K562 (cell line): ENCODE data around the gene USF2. TPM values are rescaled to one million over a fixed set of nuclear protein-coding genes. Genes with fewer than 3 reads are reported as not detected.

Experiments used
- ATAC-seq: fragments of 200-7000 bp; cut with Tn5 transposase; 3 replicates; pipeline ENCODE4 v1.9.1; 2020; ENCODE audit warnings: moderate library complexity
- BruUV-seq: library from RNA; stranded (reverse); fragments of 400-500 nt; replicated peaks from 2 replicates; lab custom pipeline; 2021; lab: Mats Ljungman, UMichigan
- CTCF ChIA-PET: fragments of 300-600 bp; formaldehyde crosslinking; extraction: SDS; loops from one replicate; lab custom pipeline; 2021; ENCODE audit warnings: low intra/inter-chr PET ratio; lab: Yijun Ruan, JAX
- POLR2A ChIA-PET: fragments of 300-600, 350-650 bp; sonication (Branson Sonifier 250); formaldehyde crosslinking; extraction: SDS; loops from one replicate; lab custom pipeline; 2021; ENCODE audit warnings: antibody characterized with exemption, inconsistent platforms; lab: Yijun Ruan, JAX
- DNase-seq, 4 experiments: peaks; one replicate each; pipeline versions ENCODE4 v3.0.0 to v3.0.0-alpha.2; 2011 to 2018; ENCODE audit warnings: low spot score in 3 of 4, mixed read lengths in 3 of 4; ENCODE audit errors: extremely low read depth in 1 of 4
- FAIRE-seq: peaks from 2 replicates; lab custom pipeline; 2011; peaks lifted over from hg19 to GRCh38; lab: Jason Lieb, UNC
- H2AFZ ChIP-seq: 2 replicates; pipeline ENCODE4 v1.6.0; 2011; ENCODE audit warnings: low read depth, low read length, control low read depth, inconsistent platforms
- H3K27ac ChIP-seq: fragments of 200-600 bp; 3 replicates; pipeline ENCODE4 v1.8.0; 2011; ENCODE audit warnings: low read depth, mild to moderate bottlenecking, control low read depth, inconsistent platforms, low read length, moderate library complexity, mixed read lengths; ENCODE audit errors: extremely low read depth
- H3K27me3 ChIP-seq, 2 experiments: fragments of 300-600 bp in 1 of 2; 2 replicates in 1 of 2; 3 replicates in 1 of 2; pipeline versions ENCODE4 v1.6.0 to v1.8.0; 2011; ENCODE audit warnings: inconsistent platforms in 2 of 2, low read length in 2 of 2, mild to moderate bottlenecking in 1 of 2, mixed read lengths in 1 of 2, moderate library complexity in 1 of 2; ENCODE audit not compliant: control insufficient read depth in 2 of 2, insufficient read depth in 2 of 2
- H3K36me3 ChIP-seq: fragments of 300-600 bp; 3 replicates; pipeline ENCODE4 v1.8.0; 2011; ENCODE audit warnings: mild to moderate bottlenecking, low read length, inconsistent platforms; ENCODE audit not compliant: control insufficient read depth, insufficient read depth
- H3K4me1 ChIP-seq, 2 experiments: fragments of 200-600 bp in 1 of 2; replicated peaks in 1 of 2; 2 replicates in 1 of 2; 3 replicates in 1 of 2; pipeline versions ENCODE4 v1.5.1 to v1.8.0; 2011; ENCODE audit warnings: inconsistent platforms in 2 of 2, low read length in 2 of 2, mild to moderate bottlenecking in 1 of 2, mixed read lengths in 1 of 2, moderate library complexity in 1 of 2; ENCODE audit not compliant: control insufficient read depth in 2 of 2, insufficient read depth in 2 of 2
- H3K4me2 ChIP-seq: 2 replicates; pipeline ENCODE4 v1.6.1; 2011; ENCODE audit warnings: low read length, control low read depth, inconsistent platforms, mixed read lengths; ENCODE audit not compliant: insufficient read depth
- H3K4me3 ChIP-seq: fragments of 200-600 bp; sonication (generic), shearing (Covaris generic); 2 replicates; pipeline ENCODE4 v1.5.1; 2016; ENCODE audit warnings: control low read depth, inconsistent platforms
- H3K79me2 ChIP-seq: fragments of 200-600 bp; 3 replicates; pipeline ENCODE4 v1.8.0; 2011; ENCODE audit warnings: low read length, inconsistent platforms; ENCODE audit not compliant: control insufficient read depth, insufficient read depth
- H3K9ac ChIP-seq, 2 experiments: 2 replicates each; pipeline versions ENCODE4 v1.6.0 to v1.6.1; 2011; ENCODE audit warnings: low read depth in 2 of 2, low read length in 2 of 2, control low read depth in 1 of 2, inconsistent platforms in 1 of 2, mild to moderate bottlenecking in 1 of 2, mixed read lengths in 1 of 2; ENCODE audit not compliant: insufficient read depth in 1 of 2
- H3K9me1 ChIP-seq: one replicate; pipeline ENCODE4 v1.6.0; 2011; ENCODE audit warnings: inconsistent platforms, mild to moderate bottlenecking, low read length, moderate library complexity; ENCODE audit not compliant: control insufficient read depth, insufficient read depth
- H3K9me3 ChIP-seq: replicated peaks from 2 replicates; pipeline ENCODE4 v1.5.1; 2011; ENCODE audit warnings: low read depth, low read length, inconsistent platforms; ENCODE audit not compliant: control insufficient read depth, insufficient read depth
- H4K20me1 ChIP-seq: replicated peaks from 2 replicates; pipeline ENCODE4 v1.6.1; 2011; ENCODE audit warnings: low read length, inconsistent platforms, mixed read lengths; ENCODE audit not compliant: control insufficient read depth, insufficient read depth
- ELF2 ChIP-seq: fragments of 250-450 bp; sonication (Bioruptor Pico); IDR thresholded peaks from 2 replicates; pipeline ENCODE4 v1.5.0; 2021; ENCODE audit warnings: mild to moderate bottlenecking
- HDAC6 ChIP-seq: IDR thresholded peaks from 2 replicates; pipeline ENCODE4 v1.6.1; 2012; ENCODE audit warnings: low read depth, mild to moderate bottlenecking, control low read depth, inconsistent platforms, low read length, moderate library complexity
- KLF16 ChIP-seq: IDR thresholded peaks from 2 replicates; pipeline ENCODE4 v1.6.1; 2016; ENCODE audit warnings: antibody characterized with exemption
- PRPF4 ChIP-seq: fragments of 200-400 bp; formaldehyde crosslinking; IDR thresholded peaks from one replicate; pipeline ENCODE4 v1.6.1; 2017; ENCODE audit warnings: low read length, low read depth, mild to moderate bottlenecking; ENCODE audit not compliant: insufficient read depth, poor library complexity, severe bottlenecking
- SIN3A ChIP-seq, 2 experiments: fragments of 150-350 bp in 1 of 2; IDR thresholded peaks; 2 replicates each; pipeline ENCODE4 v1.6.1; 2011 to 2016; ENCODE audit warnings: borderline replicate concordance in 2 of 2, low read depth in 2 of 2, low read length in 2 of 2, mild to moderate bottlenecking in 2 of 2, moderate library complexity in 2 of 2; ENCODE audit not compliant: control insufficient read depth in 1 of 2
- SIRT6 ChIP-seq: IDR thresholded peaks from one replicate; pipeline ENCODE4 v1.6.1; 2012; ENCODE audit warnings: low read depth, mild to moderate bottlenecking, control low read depth, inconsistent platforms, low read length, moderate library complexity
- ZBTB7A ChIP-seq: IDR thresholded peaks from 2 replicates; pipeline ENCODE4 v1.6.1; 2011; ENCODE audit warnings: low read depth, mild to moderate bottlenecking, low read length, moderate library complexity, borderline replicate concordance; ENCODE audit not compliant: control insufficient read depth
- whole genome bisulfite sequencing: fragments of 100-300 bp; shearing (Covaris generic); methylation state at CpG from one replicate; pipeline ENCODE4 v1.1.6; 2016; ENCODE audit warnings: low coverage, mixed read lengths; ENCODE audit not compliant: insufficient coverage; ENCODE audit errors: missing lambda C conversion rate; 5-methylcytosine and 5-hydroxymethylcytosine counted together
- in situ Hi-C: fragments of 300-500 bp; cut with MboI; formaldehyde crosslinking; loops from 4 replicates; pipeline ENCODE4 v1.15.0; 2018; ENCODE audit warnings: inconsistent platforms, mixed read lengths
- intact Hi-C: fragments of 100-400 bp; cut with micrococcal nuclease; formaldehyde crosslinking; loops from 2 replicates; pipeline ENCODE4 v1.14.2; 2022
- polyA plus RNA-seq, 8 experiments: library from polyadenylated mRNA; depleted of rRNA in 4 of 8; stranded (reverse) in 5 of 8; unstranded in 3 of 8; fragments of >200 nt; fragmentation: Nextera tagmentation in 2 of 8; fragmentation: Illumina TruSeq in 1 of 8; extraction: Ambion mirVana in 2 of 8; extraction: Trizol in 1 of 8; gene quantifications; 2 replicates each; pipeline versions ENCODE4 v1.2.1 to v1.2.3, GENCODE V29; 2011 to 2014; ENCODE audit warnings: inconsistent platforms in 1 of 8, missing spikeins in 1 of 8
- total RNA-seq, 7 experiments: library from RNA; depleted of rRNA in 6 of 7; stranded (reverse); fragments of >200 nt in 6 of 7; fragmentation: Illumina TruSeq in 2 of 7; extraction: Trizol in 2 of 7; gene quantifications; 2 replicates each; pipeline versions ENCODE4 v1.2.1 to v1.2.3, GENCODE V29; 2011 to 2021; ENCODE audit warnings: low replicate concordance in 1 of 7
- TF ChIP-seq, protein P1 (sequence below): fragments of 250-450 bp; sonication (Bioruptor Pico); IDR thresholded peaks from 2 replicates; pipeline ENCODE4 v1.5.0; 2020; ENCODE audit warnings: mild to moderate bottlenecking
- TF ChIP-seq, protein P2 (sequence below), 2 experiments: fragments of 450-650 bp; IDR thresholded peaks; 2 replicates each; pipeline ENCODE4 v1.6.1; 2018; ENCODE audit warnings: mild to moderate bottlenecking in 2 of 2, low read depth in 1 of 2; ENCODE audit not compliant: partially characterized antibody in 2 of 2

Gene USF2
- total and polyA plus RNA-seq, 9 of the 15 experiments (the other 6 are each of a cell fraction or from before 2014, with no cell fraction given): 0.27 to 93.7 (median 58.4) TPM

DNA sequence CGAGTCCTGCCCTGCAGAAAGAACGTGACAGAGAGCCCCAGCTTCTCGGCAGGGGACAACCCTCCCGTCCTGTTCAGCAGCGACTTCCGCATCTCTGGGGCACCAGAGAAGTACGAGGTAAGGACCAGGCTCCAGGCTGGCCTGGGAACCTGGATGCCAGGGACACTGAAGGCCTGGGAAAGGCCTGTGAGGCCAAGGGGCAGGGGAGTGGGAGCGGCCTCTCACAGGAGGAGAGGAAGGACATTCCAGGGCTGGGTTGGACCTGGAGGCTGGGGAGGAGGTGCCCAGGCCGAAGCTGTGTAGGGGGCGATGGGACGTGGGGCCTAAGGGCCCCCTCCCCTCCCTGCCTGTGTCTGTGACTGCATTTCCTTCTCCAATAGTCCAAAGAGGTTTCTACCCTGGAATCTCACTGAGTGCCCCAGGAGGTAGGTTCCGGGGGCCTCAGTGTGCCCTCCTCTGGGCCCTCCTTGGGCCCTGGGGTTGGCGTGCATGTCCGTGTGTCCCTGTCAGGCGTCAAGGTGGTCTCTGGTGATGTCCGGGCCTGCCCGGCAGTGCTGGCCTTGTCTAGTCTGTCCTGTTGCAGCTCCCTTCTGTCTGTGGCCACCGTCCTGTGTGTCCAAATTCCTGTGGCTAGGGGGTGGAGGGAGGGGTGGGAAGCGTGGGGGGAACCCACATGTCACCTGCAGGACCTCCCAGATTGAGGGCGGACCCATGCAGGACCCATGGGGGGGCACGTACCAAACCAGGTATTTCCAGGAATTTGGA, 43.3 kb downstream of the USF2 start:
- no peak overlapping the region for H3K27ac ChIP-seq
- TF ChIP-seq ELF2 (CRISPR knock-in tag): no peak
- no peak for TF ChIP-seq KLF16
- TF ChIP-seq SIN3A (IDR thresholded peaks at IDR 0.05; ENCODE audit: borderline replicate concordance in 2 of 2, control insufficient read depth in 1 of 2, low read depth in 2 of 2, low read length in 2 of 2): no peak
- no peak for TF ChIP-seq PRPF4
- no peak for TF ChIP-seq SIRT6
- no peak for TF ChIP-seq ZBTB7A
- TF ChIP-seq, protein P1, sequence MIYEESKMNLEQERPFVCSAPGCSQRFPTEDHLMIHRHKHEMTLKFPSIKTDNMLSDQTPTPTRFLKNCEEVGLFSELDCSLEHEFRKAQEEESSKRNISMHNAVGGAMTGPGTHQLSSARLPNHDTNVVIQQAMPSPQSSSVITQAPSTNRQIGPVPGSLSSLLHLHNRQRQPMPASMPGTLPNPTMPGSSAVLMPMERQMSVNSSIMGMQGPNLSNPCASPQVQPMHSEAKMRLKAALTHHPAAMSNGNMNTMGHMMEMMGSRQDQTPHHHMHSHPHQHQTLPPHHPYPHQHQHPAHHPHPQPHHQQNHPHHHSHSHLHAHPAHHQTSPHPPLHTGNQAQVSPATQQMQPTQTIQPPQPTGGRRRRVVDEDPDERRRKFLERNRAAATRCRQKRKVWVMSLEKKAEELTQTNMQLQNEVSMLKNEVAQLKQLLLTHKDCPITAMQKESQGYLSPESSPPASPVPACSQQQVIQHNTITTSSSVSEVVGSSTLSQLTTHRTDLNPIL (CRISPR knock-in tag): no peak
- TF ChIP-seq, protein P2, sequence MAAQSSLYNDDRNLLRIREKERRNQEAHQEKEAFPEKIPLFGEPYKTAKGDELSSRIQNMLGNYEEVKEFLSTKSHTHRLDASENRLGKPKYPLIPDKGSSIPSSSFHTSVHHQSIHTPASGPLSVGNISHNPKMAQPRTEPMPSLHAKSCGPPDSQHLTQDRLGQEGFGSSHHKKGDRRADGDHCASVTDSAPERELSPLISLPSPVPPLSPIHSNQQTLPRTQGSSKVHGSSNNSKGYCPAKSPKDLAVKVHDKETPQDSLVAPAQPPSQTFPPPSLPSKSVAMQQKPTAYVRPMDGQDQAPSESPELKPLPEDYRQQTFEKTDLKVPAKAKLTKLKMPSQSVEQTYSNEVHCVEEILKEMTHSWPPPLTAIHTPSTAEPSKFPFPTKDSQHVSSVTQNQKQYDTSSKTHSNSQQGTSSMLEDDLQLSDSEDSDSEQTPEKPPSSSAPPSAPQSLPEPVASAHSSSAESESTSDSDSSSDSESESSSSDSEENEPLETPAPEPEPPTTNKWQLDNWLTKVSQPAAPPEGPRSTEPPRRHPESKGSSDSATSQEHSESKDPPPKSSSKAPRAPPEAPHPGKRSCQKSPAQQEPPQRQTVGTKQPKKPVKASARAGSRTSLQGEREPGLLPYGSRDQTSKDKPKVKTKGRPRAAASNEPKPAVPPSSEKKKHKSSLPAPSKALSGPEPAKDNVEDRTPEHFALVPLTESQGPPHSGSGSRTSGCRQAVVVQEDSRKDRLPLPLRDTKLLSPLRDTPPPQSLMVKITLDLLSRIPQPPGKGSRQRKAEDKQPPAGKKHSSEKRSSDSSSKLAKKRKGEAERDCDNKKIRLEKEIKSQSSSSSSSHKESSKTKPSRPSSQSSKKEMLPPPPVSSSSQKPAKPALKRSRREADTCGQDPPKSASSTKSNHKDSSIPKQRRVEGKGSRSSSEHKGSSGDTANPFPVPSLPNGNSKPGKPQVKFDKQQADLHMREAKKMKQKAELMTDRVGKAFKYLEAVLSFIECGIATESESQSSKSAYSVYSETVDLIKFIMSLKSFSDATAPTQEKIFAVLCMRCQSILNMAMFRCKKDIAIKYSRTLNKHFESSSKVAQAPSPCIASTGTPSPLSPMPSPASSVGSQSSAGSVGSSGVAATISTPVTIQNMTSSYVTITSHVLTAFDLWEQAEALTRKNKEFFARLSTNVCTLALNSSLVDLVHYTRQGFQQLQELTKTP (IDR thresholded peaks at IDR 0.05; ENCODE audit: low read depth in 1 of 2, partially characterized antibody in 2 of 2): no peak
- TF ChIP-seq HDAC6: no peak
- no peaks in the 10 kb centered on the region for H4K20me1 ChIP-seq
- peaks cover 10% of the 10 kb centered on the region; the same call in 2 of the 3 replicates for H3K79me2 ChIP-seq
- ATAC-seq (no peak), FAIRE-seq (no peak), DNase-seq (peak in 2 of 4 experiments; percentile 8 to 22)
- CTCF ChIA-PET: no interaction called here
- WGBS: 69% methylated on average over 13 of the region's 21 CpGs
- POLR2A ChIA-PET: interaction anchor here (0.6 to 0.7 kb wide), 2 partner anchors 17 to 169 kb away, joined by 3 to 4 read pairs; no protein-coding TSS in a partner anchor
- in situ Hi-C loops: no loop called here
- peak overlapping the region in 1 of 2 experiments; percentile 81; a peak in 2 of 4 replicates for H3K9ac ChIP-seq
- H3K36me3 ChIP-seq: no peaks in the 10 kb centered on the region
- no peak overlapping the region for H3K4me3 ChIP-seq
- peaks cover 52 to 74% of the 10 kb centered on the region in 2 experiments for H3K4me1 ChIP-seq
- no peaks in the 10 kb centered on the region for H3K27me3 ChIP-seq
- no peaks in the 10 kb centered on the region for H3K9me1 ChIP-seq
- intact Hi-C loops: no loop called here
- no peak overlapping the region for H2AFZ ChIP-seq
- BruUV-seq: no TSS peak
- no peak overlapping the region for H3K4me2 ChIP-seq
- no peaks in the 10 kb centered on the region for H3K9me3 ChIP-seq
